Endometrial microvascular endothelial cells (primary cell): ENCODE data around the gene ZNF594. TPM values are rescaled to one million over a fixed set of nuclear protein-coding genes. Genes with fewer than 3 reads are reported as not detected.
"Not testable (repeated sequence)": the region's sequence is repeated elsewhere in the genome, so short reads cannot be mapped to it uniquely, and the experiment has no call there.

Experiments
- in situ Hi-C: cut with HindIII; loops from 2 replicates; pipeline ENCODE4 v1.10.0; 2017; ENCODE audit warnings: low sequenced_read_pairs, low pct_unique_long_range_greater_than_20kb; ENCODE audit errors: inconsistent ontology term
- total RNA-seq: library from RNA; depleted of rRNA; stranded (reverse); fragments of >200 nt; gene quantifications from one replicate; pipeline ENCODE4 v1.2.3, GENCODE V29; 2015; ENCODE audit errors: inconsistent ontology term

ZNF594 gene
- total RNA-seq, result 2.0 TPM

DNA sequence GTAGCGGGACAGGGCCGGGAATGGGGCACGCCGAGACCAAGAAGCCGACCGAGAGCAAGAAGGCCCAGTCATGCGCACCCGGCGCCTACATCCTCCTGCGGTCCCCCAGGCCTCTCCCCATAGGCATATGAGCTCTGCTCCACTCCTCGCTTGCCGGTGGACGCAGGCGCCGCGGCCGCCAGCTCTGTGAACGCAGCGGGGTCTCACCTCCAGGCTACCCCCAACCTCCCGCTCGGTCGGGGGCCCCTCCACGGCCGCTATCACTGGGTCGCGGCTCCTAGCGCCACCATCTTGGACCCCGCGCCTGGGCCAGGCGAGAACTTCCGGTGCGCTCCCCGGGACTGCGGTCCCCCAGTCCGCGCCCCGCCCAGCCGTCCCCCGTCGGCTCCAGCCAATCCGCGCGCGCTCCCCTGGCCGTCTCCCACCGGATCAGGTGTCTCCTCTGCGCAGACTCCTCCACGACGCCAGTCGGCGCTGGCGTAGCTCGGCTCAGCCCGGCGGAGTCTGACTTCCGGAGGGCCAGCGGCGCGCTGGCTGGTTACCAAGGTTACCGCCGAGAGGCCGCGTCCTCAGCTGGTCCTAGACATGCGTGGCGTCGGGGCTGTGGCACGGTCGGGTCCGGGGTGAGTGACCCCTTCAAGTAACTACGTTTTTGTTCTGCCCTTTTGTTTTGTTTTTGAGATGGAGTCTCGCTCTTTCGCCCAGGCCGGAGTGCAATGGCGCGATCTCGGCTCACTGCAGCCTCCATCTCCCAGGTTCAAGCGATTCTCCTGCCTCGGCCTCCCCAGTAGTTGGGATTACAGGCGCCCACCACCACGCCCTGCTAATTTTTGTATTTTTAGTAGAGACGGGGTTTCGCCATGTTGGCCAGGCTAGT, at the start of gene ZNF594:
TSS of gene ZNF594 (minus strand) at position 328 of the 877 bp plus-strand sequence. CDS start 7,612 bp downstream, outside the sequence.
- in situ Hi-C loops, result no loop called here

DNA sequence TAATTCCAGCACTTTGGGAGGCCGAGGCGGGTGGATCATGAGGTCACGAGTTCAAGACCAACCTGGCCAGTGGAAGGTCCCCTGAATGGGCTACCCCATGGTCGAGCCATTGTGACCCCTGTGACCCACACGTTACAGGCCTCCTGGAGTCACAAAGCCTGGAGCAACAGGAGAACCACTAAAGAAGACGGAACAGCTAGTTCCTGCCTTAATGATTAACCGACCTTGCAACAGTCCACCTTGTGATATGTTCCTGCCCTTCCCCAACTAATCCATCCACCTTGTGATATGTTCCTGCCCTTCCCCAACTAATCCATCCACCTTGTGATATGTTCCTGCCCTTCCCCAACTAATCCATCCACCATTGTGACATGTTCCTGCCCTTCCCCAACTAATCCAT, 48.1 kb upstream of the ZNF594 start:
- in situ Hi-C loops, result not testable (repeated sequence)

DNA sequence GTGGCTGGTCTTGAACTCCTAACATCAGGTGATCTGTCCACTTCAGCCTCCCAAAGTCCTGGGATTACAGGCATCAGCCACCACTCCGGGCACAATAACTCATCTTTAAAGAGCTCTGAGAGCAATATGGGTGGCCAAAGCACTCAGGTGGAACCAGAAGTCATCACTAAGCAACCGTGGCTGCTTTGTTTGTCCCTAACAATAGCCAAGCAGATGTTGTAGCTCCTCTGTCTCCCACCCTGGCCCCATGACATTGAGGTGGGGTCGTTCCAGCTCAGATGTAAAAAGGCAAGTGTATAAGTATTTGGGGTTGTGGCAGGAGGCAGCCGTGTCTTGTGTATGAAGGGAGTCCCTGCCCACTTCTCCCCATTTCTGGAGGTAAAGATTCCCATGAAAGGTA, 46.7 kb upstream of the ZNF594 start:
- in situ Hi-C loops, result no loop called here

DNA sequence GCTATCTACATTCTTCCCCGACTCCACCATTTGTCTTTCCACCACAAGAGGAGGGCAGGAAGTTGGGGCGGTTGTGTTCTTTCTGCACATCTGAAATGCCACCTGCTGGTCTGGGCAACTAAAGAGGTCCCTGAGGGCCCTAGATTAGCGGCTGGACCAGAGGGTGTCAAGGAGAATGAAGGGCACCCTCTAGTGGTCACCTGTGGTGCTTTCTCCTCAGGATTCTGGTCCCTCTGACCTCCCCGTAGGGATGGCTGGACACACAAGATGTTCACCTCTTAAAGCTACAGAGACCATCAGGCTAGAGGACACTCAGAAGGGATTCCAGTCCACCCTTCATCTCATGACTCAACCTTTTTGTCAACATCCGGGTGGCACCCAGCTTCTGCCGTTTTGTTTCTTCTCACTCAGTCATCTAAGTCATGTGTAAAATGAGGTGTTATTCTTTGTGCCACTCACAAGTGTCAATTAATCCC, 45.9 kb upstream of the ZNF594 start:
- in situ Hi-C loops, result no loop called here

DNA sequence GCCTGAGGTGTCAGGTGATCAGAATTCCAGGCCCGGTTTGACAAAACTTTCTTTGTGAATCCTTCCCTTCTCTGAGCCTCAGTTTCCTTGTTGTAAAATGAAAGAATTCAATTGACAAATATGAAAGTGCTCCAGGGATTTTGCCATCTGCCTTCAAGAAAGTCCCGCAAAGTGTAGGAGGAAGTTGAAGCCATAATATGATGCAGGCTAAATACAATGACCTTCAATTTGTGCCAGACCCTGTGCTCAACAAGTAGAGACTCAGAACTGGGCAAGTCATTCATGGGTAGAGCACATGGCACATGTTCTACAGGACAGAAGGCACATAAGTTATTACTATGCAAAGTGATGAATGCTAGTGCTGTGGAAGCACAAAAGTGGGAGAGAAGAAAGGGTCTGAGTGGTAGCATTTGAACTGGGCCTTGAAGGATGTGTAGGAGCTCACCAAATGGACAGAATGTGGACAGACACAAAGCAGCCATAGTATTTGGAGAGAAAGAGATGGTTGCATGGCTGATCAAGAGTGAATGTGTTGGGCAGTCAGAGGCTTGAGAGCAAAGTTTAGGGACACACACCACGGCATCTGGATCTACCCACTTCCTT, 45.4 kb upstream of the ZNF594 start:
- in situ Hi-C loops, result no loop called here

DNA sequence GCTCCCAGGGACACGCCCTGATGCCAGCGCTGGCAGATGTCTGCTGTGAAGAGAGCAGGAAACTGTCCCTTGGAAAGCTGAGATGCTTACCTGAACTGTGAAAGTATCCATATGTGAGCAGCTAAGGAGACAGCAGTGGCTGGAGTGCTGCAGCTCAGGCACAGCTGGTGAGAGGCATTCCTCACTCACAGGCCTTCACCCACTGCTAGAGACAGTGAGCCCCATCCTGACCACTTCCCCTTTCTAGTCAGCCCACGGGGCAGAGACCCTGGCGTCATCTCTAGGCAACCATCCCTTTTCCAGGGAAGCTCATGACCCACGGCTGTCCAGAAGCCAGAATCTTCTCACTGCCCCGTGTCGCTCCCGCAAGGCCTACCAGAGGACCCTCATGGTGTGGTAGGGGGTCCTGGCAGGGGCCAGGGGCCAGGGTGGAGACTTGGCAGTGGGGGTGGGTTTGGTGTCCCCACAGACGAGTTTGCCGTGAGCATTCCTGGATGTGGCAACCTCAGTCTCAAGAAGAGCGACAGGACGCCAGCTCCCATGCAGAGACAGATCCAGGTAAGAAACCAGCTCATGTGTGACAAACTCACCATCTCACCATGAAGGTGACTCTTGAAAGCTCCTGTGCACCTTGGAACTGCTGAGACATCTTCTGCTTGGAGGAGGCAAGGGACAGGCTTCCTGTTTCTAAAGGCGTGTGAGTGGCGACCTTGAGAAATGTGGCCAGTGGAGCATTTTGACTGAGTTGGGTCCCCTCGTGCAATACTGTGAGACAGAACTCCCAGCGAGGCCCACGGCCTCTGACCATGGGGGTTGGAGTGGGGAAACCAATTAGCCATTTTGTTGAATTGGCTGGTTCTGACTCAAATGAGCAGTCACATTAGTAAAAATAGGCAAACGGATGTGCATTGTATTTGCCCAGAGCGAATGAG, 43.2 kb upstream of the ZNF594 start, which contains the start of gene SCIMP:
TSS of gene SCIMP (minus strand) at position 216 of the 932 bp plus-strand sequence. CDS start at position 111, 105 bp downstream.
- in situ Hi-C loops, result no loop called here

DNA sequence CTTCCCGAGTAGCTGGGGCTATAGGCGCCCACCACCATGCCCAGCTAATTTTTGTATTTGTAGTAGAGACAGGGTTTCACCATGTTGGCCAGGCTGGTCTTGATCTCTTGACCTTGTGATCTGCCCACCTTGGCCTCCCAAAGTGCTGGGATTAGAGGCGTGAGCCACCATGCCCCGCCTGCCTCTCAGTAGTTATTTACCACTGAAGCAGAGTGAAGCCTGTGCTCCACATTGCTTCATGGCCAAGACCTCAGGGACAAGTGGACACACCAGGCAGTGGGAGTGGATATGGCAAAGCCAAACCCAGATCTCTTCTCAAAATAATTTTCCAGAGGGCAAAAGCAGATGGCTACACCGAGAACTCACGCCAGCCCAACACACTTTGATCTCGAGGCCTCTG, 41.8 kb upstream of the ZNF594 start:
- in situ Hi-C loops, result not testable (repeated sequence)

DNA sequence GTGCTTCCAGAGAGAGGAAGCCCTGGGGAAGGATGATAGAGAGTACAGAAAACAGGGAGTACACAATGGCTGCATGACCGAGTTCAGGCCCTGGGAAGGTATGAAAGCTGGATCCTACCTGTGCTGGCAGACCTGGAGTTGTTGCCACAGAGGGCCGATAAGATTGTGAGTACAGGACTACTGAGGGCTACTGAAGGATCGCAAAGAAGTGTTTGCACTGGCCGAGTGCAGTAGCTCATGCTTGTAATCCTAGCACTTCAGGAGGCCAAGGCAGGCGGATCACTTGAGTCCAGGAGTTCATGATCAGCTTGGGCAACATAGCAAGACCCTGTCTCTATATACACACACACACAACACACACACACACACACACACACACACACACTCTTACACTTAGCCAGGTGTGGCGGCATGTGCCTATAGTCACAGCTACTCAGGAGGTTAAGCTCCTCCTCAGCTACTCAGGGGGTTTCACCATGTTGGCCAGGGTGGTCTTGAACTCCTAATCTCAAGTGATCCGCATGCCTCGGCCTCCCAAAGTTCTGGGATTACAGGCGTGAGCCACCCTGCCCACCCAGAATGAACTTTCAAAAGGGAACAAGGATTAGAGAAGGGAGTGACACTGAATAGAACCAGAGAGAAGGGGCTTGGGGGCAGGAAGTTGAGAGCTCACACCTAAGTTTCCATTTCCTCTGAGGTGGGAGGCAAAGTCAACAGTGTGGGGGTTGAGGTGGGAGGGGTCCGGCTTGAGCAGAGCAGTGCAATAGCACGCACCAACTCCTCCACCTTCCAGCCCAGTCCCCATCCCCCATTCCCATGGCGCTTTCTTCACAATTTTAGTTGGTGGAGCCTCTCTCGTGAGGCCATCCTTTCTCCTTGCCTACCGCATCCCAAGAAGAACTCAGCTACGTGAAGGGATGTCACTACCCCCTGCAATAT, 35.5 kb upstream of the ZNF594 start:
- in situ Hi-C loops, result no loop called here

DNA sequence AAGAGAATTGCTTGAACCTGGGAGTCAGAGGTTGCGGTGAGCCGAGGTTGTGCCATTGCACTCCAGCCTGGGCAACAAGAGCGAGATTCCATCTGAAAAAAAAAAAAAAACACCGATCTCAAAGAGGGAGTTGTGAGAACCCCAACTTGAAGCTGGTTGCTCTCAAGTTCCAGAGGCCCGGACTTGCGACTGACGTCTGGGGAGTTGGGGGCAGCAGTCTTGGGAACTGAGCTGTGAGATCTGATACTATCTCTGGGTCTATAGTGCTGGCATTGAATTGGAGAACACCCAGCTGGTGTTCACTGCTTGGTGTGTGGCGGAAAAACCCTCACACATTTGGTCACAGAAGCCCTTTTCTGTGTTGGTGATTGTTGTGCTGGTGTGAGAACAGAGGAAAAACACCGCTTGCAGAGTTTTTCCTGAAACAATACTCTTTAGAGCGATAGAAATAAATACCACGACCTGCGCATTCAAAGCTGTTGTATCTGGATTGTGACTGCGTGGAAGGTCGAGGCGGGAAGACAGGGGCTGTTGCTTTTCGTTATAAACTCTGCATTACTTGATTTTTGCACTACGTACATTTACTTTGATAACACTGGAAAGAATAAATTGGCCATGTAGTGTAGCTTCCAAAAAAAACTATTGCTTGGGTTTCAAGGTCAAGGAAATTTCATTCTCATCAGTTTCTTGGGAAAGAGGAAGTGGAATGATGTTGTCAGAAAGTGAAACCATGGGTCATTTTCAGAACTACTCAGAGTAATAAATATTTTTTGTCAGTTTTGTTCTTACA, 34.2 kb upstream of the ZNF594 start:
- in situ Hi-C loops, result no loop called here

DNA sequence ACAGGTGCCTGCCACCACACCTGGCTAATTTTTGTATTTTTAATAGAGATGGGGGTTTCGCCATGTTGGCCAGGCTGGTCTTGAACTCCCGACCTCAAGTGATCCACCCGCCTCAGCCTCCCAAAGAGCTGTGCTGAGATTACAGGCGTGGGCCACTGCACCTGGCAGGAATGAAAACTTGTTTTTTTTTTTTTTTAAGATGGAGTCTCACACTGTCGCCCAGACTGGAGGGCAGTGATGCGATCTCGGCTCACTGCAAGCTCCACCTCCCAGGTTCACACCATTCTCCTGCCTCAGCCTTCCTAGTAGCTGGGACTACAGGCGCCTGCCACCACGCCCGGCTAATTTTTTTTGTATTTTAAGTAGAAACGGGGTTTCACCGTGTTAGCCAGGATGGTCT, 30.2 kb upstream of the ZNF594 start:
- in situ Hi-C loops, result not testable (repeated sequence)

DNA sequence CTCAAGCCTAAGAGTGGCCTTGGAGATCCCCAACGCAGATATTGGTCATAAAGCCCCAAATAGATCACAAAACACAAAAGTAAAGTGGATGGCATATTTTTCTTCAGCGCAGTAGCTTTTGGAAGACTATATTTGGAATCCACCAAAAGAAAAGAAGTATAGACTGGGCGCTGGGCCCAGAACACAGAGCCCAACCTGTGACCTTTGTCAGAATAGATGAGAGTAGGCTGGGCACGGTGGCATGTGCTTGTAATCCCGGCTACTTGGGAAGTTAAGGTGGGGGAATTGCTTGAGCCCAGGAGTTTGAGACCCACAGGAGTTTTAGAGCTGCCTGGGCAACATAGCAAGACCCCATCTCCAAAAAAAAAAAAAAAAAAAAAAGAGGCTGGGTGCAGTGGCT, 28.4 kb upstream of the ZNF594 start:
- in situ Hi-C loops, result no loop called here

DNA sequence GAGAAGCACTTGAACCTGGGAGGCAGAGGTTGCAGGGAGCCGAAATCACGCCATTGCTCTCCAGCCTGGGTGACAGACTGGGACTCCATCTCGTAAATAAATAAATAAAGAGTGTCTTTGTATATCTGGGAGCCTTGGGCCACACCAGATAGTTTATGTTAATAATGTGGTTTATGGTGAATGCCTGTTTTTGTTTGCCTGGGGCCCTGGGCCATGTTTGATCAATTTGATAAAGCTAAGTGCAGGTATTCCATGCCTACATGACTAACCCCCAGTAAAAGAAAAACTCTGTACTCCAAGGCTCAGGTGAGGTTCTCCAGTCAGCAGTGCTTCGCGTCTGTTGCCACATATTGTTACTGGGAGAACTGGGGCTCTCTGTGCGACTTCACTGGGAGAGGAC, 27.9 kb upstream of the ZNF594 start:
- in situ Hi-C loops, result no loop called here

DNA sequence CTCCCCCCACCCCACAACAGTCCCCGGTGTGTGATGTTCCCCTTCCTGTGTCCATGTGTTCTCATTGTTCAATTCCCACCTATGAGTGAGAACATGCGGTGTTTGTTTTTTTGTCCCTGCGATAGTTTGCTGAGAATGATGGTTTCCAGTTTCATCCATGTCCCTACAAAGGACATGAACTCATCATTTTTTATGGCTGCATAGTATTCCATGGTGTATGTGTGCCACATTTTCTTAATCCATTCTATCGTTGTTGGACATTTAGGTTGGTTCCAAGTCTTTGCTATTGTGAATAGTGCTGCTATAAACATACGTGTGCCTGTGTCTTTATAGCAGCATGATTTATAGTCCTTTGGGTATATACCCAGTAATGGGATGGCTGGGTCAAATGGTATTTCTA, 25.9 kb upstream of the ZNF594 start:
- in situ Hi-C loops, result not testable (repeated sequence)

DNA sequence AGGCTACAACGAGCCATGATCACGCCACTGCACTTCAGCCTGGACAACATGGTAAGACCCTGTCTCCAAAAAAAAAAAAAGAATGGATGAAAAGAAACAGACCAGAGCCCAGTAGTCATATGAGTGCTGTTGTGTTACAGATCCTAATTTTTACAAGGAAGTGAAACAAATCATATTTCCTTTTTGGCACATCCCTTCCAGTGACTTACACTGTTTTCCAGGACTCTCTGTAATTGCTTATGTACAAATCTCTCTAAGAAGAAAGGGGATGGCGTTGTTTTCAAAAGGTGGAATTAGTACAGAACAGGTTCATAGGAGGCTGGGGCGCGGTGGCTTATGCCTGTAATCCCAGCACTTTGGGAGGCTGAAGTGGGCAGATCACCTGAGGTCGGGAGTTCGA, 19.8 kb upstream of the ZNF594 start:
- in situ Hi-C loops, result no loop called here

DNA sequence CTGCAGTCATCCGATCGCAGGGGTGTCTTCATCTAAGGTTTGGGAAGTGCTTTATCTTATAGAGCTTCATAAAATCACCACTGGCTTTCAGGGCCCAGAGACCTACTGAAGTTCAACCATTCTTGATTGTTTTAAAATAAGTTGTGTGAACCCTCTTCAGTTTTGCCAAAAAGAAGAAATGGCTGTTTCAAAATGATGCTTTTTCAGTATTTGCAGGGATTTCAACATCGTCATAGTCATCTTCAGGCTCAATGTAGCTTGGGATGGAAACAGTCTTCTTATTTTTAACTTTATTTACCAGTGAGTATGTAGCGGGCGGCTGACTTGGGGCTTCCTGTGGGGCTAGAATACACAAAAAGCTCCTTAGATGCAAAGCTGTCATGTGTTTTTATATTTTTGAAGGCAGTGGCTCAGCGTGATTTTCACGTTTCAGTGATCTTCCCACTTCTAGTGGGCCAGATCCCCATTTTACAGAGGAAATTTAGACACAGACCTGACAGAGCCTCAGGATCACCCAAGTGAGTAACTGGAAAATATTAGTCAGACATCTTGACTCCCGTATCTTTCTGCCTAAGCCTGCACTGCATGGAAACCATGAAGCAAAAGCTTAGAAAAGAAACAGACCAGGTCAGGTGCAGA, 19.1 kb upstream of the ZNF594 start:
- in situ Hi-C loops, result no loop called here

DNA sequence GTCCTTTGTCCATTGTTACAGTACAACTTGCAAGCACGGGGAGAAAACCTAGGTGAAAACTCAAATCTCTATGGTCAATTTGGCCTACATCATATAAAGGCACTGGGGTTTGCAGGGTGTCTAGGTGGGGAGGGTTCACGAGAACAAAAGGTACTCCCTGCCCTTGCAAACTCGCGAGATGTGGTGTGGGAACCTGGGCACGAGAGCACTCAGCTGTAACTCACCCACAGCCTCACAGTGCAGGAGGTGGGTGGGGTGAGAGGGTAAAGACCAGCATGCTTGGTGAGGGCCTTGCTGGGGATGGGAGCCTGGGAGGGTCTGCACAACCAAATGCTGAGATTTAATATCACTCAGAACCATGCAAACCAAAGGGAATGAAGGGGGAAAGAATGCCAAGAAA, 18.4 kb upstream of the ZNF594 start:
- in situ Hi-C loops, result no loop called here

DNA sequence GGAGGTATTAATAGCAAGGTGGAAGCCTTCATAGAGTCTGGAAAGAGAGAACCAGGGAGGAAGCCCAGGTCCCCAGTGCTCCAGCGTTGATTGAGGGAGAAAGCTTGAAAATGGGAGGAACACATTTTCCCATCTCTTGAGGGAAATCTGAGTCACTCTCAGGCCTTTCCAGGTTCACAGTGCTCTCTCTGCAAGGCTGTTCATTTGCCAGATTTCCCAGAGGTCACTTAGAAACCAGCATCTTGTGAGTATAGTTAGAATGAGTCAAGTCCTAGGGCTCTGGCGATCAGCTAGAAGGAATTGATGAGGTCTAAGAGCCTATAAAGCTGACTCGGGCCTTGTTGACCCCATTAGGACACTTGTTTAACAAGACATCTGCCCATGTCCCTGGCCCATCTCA, 17.7 kb upstream of the ZNF594 start:
- in situ Hi-C loops, result no loop called here
